Vagina (tissue), 2 donors: Measurements from ENCODE around the gene HSD11B1.

Experiments used
- POLR2A ChIP-seq, 2 donors: fragments of 450-650 bp; IDR thresholded peaks; one replicate each; pipeline ENCODE4 v1.6.1; 2017; ENCODE audit warnings: antibody characterized with exemption in 2 of 2, mild to moderate bottlenecking in 2 of 2, moderate library complexity in 2 of 2
- TF ChIP-seq, protein P1 (sequence below), 3 experiments: fragments of 450-650 bp in 2 of 3; fragments of 200-600 bp in 1 of 3; sonication (generic) in 1 of 3; IDR thresholded peaks; one replicate each; pipeline ENCODE4 v1.5.1; 2017 to 2019; ENCODE audit warnings: antibody characterized with exemption in 3 of 3, mild to moderate bottlenecking in 2 of 3, moderate library complexity in 2 of 3

DNA sequence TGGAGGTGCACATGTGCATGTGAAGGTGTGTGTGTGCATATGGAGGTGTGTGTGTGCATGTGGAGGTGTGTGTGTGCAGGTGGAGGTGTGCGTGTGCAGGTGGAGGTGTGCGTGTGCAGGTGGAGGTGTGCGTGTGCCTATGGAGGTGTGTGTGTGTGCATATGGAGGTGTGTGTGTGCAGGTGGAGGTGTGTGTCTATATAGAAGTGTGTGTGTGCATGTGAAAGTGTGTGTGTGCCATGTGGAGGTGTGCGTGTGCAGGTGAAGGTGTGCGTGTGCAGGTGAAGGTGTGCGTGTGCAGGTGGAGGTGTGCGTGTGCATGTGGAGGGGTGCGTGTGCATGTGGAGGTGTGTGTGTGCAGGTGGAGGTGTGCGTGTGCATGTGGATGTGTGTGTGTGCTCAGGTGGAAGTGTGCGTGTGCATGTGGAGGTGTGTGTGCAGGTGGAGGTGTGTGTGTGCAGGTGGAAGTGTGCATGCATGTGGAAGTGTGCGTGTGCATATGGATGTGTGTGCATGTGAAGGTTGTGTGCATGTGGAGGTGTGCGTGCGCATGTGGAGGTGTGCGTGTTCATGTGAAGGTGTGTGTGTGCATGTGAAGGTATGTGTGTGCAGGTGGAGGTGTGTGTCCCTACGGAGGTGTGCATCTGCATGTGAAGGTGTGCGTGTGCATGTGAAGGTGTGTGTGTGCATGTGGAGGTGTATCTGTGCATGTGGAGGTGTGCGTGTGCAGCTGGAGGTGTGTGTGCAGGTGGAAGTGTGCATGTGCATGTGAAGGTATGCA is 66.2 kb downstream of the HSD11B1 start:
- TF ChIP-seq POLR2A (IDR thresholded peaks at IDR 0.05) = no peak
- TF ChIP-seq, protein P1, sequence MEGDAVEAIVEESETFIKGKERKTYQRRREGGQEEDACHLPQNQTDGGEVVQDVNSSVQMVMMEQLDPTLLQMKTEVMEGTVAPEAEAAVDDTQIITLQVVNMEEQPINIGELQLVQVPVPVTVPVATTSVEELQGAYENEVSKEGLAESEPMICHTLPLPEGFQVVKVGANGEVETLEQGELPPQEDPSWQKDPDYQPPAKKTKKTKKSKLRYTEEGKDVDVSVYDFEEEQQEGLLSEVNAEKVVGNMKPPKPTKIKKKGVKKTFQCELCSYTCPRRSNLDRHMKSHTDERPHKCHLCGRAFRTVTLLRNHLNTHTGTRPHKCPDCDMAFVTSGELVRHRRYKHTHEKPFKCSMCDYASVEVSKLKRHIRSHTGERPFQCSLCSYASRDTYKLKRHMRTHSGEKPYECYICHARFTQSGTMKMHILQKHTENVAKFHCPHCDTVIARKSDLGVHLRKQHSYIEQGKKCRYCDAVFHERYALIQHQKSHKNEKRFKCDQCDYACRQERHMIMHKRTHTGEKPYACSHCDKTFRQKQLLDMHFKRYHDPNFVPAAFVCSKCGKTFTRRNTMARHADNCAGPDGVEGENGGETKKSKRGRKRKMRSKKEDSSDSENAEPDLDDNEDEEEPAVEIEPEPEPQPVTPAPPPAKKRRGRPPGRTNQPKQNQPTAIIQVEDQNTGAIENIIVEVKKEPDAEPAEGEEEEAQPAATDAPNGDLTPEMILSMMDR (IDR thresholded peaks at IDR 0.05) = no peak
